Subcutaneous abdominal adipose tissue (tissue), 5 donors: ENCODE measurements around the gene SNX7.

ENCODE experiments used
- H3K27ac ChIP-seq: one replicate; pipeline ENCODE4 v1.7.0; 2013; ENCODE audit warnings: low read depth, mild to moderate bottlenecking, inconsistent platforms, low read length, moderate library complexity
- H3K27me3 ChIP-seq, 5 donors: one replicate each; pipeline ENCODE4 v1.7.0; 2013; ENCODE audit warnings: low read length in 5 of 5, inconsistent platforms in 1 of 5; ENCODE audit not compliant: control insufficient read depth in 5 of 5, insufficient read depth in 4 of 5
- H3K36me3 ChIP-seq, 5 donors: one replicate each; pipeline ENCODE4 v1.7.0; 2013; ENCODE audit warnings: low read length in 5 of 5; ENCODE audit not compliant: control insufficient read depth in 5 of 5, insufficient read depth in 5 of 5
- H3K4me1 ChIP-seq, 5 donors: one replicate each; pipeline ENCODE4 v1.7.0; 2013; ENCODE audit warnings: low read length in 5 of 5, mild to moderate bottlenecking in 3 of 5, moderate library complexity in 1 of 5; ENCODE audit not compliant: control insufficient read depth in 5 of 5, insufficient read depth in 5 of 5
- H3K4me3 ChIP-seq, 5 donors: one replicate each; pipeline ENCODE4 v1.7.0; 2013; ENCODE audit warnings: low read length in 5 of 5, low read depth in 1 of 5
- H3K9ac ChIP-seq, 5 donors: one replicate each; pipeline ENCODE4 v1.7.0; 2013; ENCODE audit warnings: low read length in 5 of 5, mild to moderate bottlenecking in 4 of 5, moderate library complexity in 3 of 5
- H3K9me3 ChIP-seq, 5 donors: one replicate each; pipeline ENCODE4 v1.7.0; 2013; ENCODE audit warnings: low read length in 5 of 5; ENCODE audit not compliant: control insufficient read depth in 5 of 5
- donor health status: healthy.
- donor health status: healthy.
- donor health status: healthy.
- donor health status: healthy.
- donor health status: healthy.

Gene SNX7, protein sequence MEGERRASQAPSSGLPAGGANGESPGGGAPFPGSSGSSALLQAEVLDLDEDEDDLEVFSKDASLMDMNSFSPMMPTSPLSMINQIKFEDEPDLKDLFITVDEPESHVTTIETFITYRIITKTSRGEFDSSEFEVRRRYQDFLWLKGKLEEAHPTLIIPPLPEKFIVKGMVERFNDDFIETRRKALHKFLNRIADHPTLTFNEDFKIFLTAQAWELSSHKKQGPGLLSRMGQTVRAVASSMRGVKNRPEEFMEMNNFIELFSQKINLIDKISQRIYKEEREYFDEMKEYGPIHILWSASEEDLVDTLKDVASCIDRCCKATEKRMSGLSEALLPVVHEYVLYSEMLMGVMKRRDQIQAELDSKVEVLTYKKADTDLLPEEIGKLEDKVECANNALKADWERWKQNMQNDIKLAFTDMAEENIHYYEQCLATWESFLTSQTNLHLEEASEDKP

DNA sequence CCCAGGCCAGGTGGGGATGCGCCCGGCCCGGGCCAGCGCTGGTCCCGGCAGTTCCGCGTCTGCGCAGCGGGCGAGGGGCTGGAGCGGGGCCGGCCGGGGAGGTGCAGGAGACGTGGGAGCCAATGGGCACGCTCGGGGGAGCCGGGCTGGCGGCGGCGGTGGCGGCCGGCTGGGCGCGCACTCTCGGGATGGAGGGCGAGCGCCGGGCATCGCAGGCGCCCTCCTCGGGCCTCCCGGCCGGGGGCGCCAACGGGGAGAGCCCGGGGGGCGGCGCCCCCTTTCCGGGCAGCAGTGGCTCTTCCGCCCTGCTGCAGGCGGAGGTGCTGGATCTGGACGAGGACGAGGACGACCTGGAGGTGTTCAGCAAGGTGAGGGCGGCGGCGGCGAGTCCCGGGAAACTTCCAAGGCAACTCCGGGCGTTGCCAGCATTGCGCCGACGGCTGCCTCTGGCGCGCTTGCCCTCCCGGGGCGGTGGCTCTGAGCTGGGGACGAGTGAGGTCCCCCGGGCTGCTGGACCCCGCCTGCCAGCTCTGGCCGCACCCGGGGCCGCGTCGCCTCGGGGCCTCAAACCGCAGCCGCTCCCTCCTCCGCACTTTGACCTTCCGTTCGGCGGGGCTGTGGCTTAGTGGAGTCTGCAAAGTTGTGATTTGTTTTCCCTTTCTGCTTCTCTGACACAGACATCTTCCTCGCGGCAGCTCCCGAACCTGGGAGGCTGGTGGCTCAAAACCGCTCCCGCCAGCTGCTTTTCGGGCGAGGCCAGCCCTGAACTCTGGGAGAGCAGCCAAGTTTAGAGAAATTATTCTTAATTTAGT lies at the start of gene SNX7:
SNX7 (plus strand) TSS at position 178 of the 812 bp plus-strand sequence; CDS start at position 189, 11 bp downstream.
- H3K9ac ChIP-seq, result peak within 1 kb of the TSS in 4 of 5 donors; percentile 70 to 86 (median 82)
- H3K4me1 ChIP-seq, result peaks cover 0 to 21% (median 17%) of the 10 kb centered on the region in 5 donors
- peak within 1 kb of the TSS; percentile 73 to 91 (median 86) for H3K4me3 ChIP-seq

DNA sequence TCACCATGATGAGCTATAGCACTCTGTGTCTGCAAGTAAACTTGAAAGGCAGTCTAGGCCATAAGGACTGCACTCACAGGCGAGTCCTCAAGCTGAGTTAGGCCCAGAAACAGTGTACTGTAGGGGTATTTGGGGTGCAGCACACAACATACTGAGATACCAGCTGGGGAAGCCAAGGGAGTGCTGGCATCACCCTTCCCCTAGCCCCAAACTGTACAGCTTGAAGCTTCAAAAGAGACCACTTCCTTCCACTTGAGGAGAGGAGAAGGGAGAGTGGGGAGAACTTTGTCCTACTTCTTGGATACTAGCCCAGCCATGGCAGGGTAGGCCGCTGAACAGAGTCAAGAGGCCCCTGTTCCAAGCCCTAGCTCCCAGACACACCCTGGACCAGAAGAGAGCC lies 24.2 kb upstream of the SNX7 start:
- H3K27me3 ChIP-seq, result no peaks in the 10 kb centered on the region

More for the DNA sequence above, at the start of gene SNX7:
- peak within 1 kb of the TSS; percentile 79 for H3K27ac ChIP-seq
- H3K36me3 ChIP-seq, result no peaks in the 10 kb centered on the region
- H3K27me3 ChIP-seq, result peaks cover 0 to 3% (median 0%) of the 10 kb centered on the region in 5 donors
- H3K9me3 ChIP-seq, result no peaks in the 10 kb centered on the region

DNA sequence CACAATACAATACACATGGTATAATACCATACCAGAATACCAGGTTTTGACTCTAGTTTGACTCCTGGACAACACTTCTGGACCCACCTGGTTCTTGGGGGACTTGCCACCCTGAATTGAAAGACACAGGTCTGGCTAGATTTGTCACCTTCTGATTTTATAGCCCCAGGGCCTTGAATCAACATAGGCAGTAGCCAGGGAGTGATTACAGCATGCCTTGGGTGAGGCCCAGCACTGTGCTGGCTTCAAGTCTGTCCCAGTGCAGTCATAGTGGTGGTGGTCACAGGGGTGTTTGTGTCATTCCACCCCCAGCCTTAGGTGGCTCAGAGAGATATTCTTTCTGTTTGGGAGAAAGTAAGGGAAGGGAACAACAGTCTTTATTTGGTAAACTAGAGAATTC lies 23.3 kb upstream of the SNX7 start:
- H3K4me1 ChIP-seq, result no peaks in the 10 kb centered on the region
- peaks cover 0 to 16% (median 3%) of the 10 kb centered on the region in 5 donors for H3K9me3 ChIP-seq
- H3K9ac ChIP-seq, result no peak overlapping the region
- H3K27ac ChIP-seq, result no peak overlapping the region
- H3K27me3 ChIP-seq, result no peaks in the 10 kb centered on the region
- H3K4me3 ChIP-seq, result no peak overlapping the region
- no peaks in the 10 kb centered on the region for H3K36me3 ChIP-seq

More for the DNA sequence above, 24.2 kb upstream of the SNX7 start:
- Histone ChIP-seq H3K4me3 (no peak overlapping the region), H3K9ac (no peak overlapping the region), H3K9me3 (peaks cover 0 to 11% (median 0%) of the 10 kb centered on the region in 5 donors), H3K27ac (no peak overlapping the region), H3K36me3 (no peaks in the 10 kb centered on the region), H3K4me1 (no peaks in the 10 kb centered on the region)

DNA sequence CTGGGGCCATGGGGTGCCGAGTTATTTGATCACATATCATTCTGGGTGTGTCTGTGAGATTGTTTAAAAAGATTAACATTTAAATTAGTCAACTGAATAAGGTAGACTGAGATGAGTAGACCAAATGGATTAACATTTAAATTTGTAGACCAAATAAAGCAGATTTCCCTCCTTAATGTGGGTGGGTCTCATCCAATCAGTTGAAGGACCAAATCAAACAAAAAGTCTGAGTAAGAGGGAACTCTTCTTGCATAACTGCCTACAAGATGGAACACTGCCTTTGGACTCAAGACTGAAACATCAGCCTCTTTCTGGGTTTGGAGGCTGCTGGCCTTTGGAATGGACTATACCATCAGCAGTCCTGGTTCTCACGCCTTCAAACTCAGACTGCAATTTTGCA lies 17.0 kb upstream of the SNX7 start:
- H3K4me3 ChIP-seq, result no peak overlapping the region
- H3K27ac ChIP-seq, result no peak overlapping the region
- no peaks in the 10 kb centered on the region for H3K27me3 ChIP-seq
- no peaks in the 10 kb centered on the region for H3K4me1 ChIP-seq
- H3K9me3 ChIP-seq, result peaks cover 0 to 14% (median 5%) of the 10 kb centered on the region in 5 donors
- H3K9ac ChIP-seq, result no peak overlapping the region
- H3K36me3 ChIP-seq, result no peaks in the 10 kb centered on the region

DNA sequence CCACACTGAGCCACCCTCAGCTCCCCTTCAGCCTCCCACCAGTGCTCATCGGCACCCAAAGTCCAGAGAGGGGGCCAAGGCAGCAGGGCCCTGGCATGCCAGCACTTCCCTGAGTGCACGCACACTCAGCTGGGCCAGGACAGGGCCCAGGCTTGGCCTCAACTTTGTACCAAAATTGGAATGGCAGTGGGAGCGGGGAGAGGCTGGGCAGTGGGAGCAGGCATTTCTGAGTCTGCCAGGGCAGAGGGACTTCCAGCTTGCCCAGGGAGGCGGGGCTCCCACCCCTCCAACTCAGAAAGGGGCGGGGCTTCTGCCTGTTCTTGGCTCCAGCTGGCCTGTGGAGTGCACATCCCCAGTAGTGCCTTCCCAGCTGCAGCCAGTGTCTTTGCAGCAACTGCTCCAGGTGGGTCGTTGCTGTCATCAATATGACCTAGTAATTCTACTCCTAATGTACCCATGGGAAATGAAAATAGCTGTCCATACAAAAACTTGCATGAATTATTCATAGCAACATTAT lies 10.3 kb upstream of the SNX7 start:
- Histone ChIP-seq H3K4me3 (no peak overlapping the region), H3K4me1 (no peaks in the 10 kb centered on the region), H3K36me3 (no peaks in the 10 kb centered on the region)

DNA sequence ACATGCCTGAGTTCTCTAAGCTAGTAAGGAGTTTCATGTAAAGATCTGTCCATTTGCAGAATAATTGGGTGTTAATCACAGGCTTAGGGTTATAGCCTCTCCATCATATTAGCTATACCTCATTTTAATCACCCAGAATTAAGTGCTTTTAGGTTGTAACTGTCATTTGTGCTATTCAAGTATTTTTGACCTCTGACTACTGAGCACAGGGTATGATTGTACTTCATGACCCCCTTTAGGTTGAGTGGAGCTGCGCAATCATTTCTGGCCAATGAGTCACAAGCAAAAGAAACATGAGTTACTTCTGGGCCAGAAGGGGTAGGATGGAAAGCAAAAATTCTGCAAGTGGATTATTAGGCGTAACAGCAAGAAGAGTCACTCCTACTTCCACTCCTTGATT lies 8.4 kb upstream of the SNX7 start:
- H3K9me3 ChIP-seq, result peaks cover 0 to 10% (median 6%) of the 10 kb centered on the region in 5 donors
- H3K9ac ChIP-seq, result no peak overlapping the region
- H3K36me3 ChIP-seq, result no peaks in the 10 kb centered on the region
- H3K4me1 ChIP-seq, result no peaks in the 10 kb centered on the region
- no peaks in the 10 kb centered on the region for H3K27me3 ChIP-seq
- H3K27ac ChIP-seq, result no peak overlapping the region
- H3K4me3 ChIP-seq, result no peak overlapping the region

More for the DNA sequence above, 10.3 kb upstream of the SNX7 start:
- H3K9ac ChIP-seq, result no peak overlapping the region
- no peaks in the 10 kb centered on the region for H3K27me3 ChIP-seq
- peaks cover 0 to 15% (median 9%) of the 10 kb centered on the region in 5 donors for H3K9me3 ChIP-seq
- H3K27ac ChIP-seq, result no peak overlapping the region

DNA sequence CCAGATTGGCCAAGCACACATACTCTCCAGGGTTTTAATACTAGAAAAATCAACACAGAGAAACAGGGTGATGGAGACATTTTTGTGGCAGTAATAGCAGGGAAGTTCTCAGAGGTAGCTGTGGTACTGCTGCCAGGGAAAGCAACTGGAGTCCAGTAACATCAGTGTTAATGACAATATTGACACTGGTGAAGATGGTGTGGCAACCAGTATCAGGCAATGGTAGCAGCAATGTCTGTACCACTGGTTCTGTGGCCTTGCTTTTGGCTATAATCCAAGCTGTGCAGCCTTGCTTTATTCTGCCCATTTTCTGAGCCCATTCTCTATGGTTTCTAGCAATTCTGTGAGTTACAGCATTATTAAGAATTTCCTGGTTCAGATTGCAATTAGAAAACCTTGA lies 1.6 kb upstream of the SNX7 start:
- Histone ChIP-seq H3K4me3 (no peak overlapping the region), H3K36me3 (no peaks in the 10 kb centered on the region), H3K27me3 (peaks cover 0 to 3% (median 0%) of the 10 kb centered on the region in 5 donors), H3K27ac (no peak overlapping the region), H3K9me3 (no peaks in the 10 kb centered on the region), H3K4me1 (peaks cover 0 to 21% (median 17%) of the 10 kb centered on the region in 5 donors), H3K9ac (no peak overlapping the region)

DNA sequence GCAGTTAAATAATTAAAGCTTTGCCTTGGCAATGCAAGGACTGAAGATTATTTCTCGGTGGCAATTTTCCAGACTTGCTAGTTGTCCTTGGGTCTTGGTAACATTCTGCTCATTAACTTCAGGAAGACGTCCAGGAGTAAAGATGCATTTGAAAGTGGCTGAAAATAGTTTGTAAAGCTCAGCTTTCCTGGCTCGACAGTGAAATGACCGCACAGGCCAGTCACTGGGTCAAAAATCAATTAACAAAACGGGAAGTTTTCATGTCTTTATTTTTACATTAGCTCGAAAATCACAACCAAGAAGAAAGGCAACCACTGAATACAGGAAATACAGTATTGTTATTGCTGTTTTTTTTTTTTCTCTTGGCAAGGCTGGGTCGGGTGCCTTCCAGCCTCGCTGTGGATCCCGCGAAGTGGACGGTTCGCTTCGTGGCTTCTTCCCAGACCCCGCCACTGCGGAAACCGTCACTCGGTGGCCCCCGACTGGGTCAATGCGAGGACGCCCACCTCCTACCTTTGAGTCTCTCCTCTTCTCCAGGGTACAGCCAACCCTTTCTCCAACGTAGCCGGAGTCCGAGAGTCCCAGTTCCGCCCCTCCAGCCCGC lies 479 bp upstream of the SNX7 start:
- Histone ChIP-seq H3K9ac (peak overlapping the region in 4 of 5 donors; percentile 52 to 79 (median 70)), H3K4me3 (peak overlapping the region; percentile 68 to 91 (median 86)), H3K4me1 (peaks cover 0 to 21% (median 17%) of the 10 kb centered on the region in 5 donors), H3K27me3 (peaks cover 0 to 3% (median 0%) of the 10 kb centered on the region in 5 donors), H3K36me3 (no peaks in the 10 kb centered on the region), H3K9me3 (no peaks in the 10 kb centered on the region), H3K27ac (peak overlapping the region; percentile 79)

DNA sequence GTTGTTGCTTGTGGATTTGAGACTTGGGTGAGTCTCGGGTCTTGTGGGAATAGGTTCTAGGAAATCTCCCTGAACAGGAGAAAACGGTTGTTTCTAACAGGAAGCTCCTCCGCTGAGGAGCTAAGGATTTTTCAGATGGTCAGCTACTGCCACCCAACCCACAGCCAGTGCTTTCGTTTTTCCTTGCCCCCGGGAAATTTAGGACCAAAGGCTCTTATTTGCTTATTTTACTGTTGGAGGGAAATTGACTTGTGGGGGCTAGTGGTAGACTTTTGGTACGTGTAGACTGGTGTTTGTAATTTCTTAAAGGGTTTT lies 792 bp downstream of the SNX7 start:
- peak overlapping the region in 4 of 5 donors; percentile 70 to 86 (median 82) for H3K9ac ChIP-seq
- peaks cover 0 to 21% (median 17%) of the 10 kb centered on the region in 5 donors for H3K4me1 ChIP-seq
- H3K9me3 ChIP-seq, result no peaks in the 10 kb centered on the region
- no peaks in the 10 kb centered on the region for H3K36me3 ChIP-seq
- peak overlapping the region; percentile 79 for H3K27ac ChIP-seq
- H3K27me3 ChIP-seq, result peaks cover 0 to 3% (median 0%) of the 10 kb centered on the region in 5 donors
- peak overlapping the region; percentile 73 to 91 (median 86) for H3K4me3 ChIP-seq
